ENCODE results near the gene STAB2.

Gene STAB2

GRCh38 chr12:103586791-103587370 is at the start of gene STAB2:
TSS of gene STAB2 (plus strand) at chr12:103587273. CDS start at chr12:103587477, 204 bp downstream.
- DNase-seq (ENCODE audit: low spot score) (no peak), FAIRE-seq (no peak)

- DNase-seq (ENCODE audit: low spot score) = peak; percentile 58
Measured at GRCh38 chr12:103538397-103538796, 48.7 kb upstream of the STAB2 start.

GRCh38 chr12:103540319-103540718 is 46.8 kb upstream of the STAB2 start:
- DNase-seq (ENCODE audit: low spot score) (no peak), FAIRE-seq (no peak)

More at GRCh38 chr12:103538397-103538796, 48.7 kb upstream of the STAB2 start:
- no peak for FAIRE-seq

- no peak for FAIRE-seq
Measured at GRCh38 chr12:103542078-103542477, 45.0 kb upstream of the STAB2 start.

GRCh38 chr12:103546959-103547358 is 40.1 kb upstream of the STAB2 start:
- FAIRE-seq (no peak), DNase-seq (ENCODE audit: low spot score) (no peak)

More at GRCh38 chr12:103542078-103542477, 45.0 kb upstream of the STAB2 start:
- no peak for DNase-seq (ENCODE audit: low spot score)

GRCh38 chr12:103547376-103547775 is 39.7 kb upstream of the STAB2 start:
- DNase-seq (ENCODE audit: low spot score) = no peak

GRCh38 chr12:103547929-103548328 is 39.1 kb upstream of the STAB2 start:
- FAIRE-seq = no peak

More at GRCh38 chr12:103547376-103547775, 39.7 kb upstream of the STAB2 start:
- no peak for FAIRE-seq

GRCh38 chr12:103548622-103549601 is 38.2 kb upstream of the STAB2 start:
- FAIRE-seq (peak; percentile 55), DNase-seq (ENCODE audit: low spot score) (peak; percentile 42)

More at GRCh38 chr12:103547929-103548328, 39.1 kb upstream of the STAB2 start:
- DNase-seq (ENCODE audit: low spot score) = no peak

- no peak for DNase-seq (ENCODE audit: low spot score)
Measured at GRCh38 chr12:103556890-103557627, 30.0 kb upstream of the STAB2 start.

GRCh38 chr12:103557628-103558010 is 29.5 kb upstream of the STAB2 start:
- FAIRE-seq = no peak
- DNase-seq (ENCODE audit: low spot score) = no peak

More at GRCh38 chr12:103556890-103557627, 30.0 kb upstream of the STAB2 start:
- no peak for FAIRE-seq

GRCh38 chr12:103558879-103559278 is 28.2 kb upstream of the STAB2 start:
- FAIRE-seq = no peak
- no peak for DNase-seq (ENCODE audit: low spot score)

- peak; percentile 98 for FAIRE-seq
- DNase-seq (ENCODE audit: low spot score) = peak; percentile 99
Measured at GRCh38 chr12:103560604-103561101, 26.4 kb upstream of the STAB2 start.

GRCh38 chr12:103561174-103561573 is 25.9 kb upstream of the STAB2 start:
- peak; percentile 64 for DNase-seq (ENCODE audit: low spot score)
- FAIRE-seq = no peak

- FAIRE-seq = no peak
- no peak for DNase-seq (ENCODE audit: low spot score)
Measured at GRCh38 chr12:103566398-103566797, 20.7 kb upstream of the STAB2 start.

- DNase-seq (ENCODE audit: low spot score) = no peak
- FAIRE-seq = no peak
Measured at GRCh38 chr12:103569278-103569677, 17.8 kb upstream of the STAB2 start.

GRCh38 chr12:103571286-103571685 is 15.8 kb upstream of the STAB2 start:
- no peak for DNase-seq (ENCODE audit: low spot score)
- no peak for FAIRE-seq

- no peak for DNase-seq (ENCODE audit: low spot score)
Measured at GRCh38 chr12:103572312-103573045, 14.6 kb upstream of the STAB2 start.

GRCh38 chr12:103573185-103573584 is 13.9 kb upstream of the STAB2 start:
- FAIRE-seq = no peak
- no peak for DNase-seq (ENCODE audit: low spot score)

More at GRCh38 chr12:103572312-103573045, 14.6 kb upstream of the STAB2 start:
- no peak for FAIRE-seq

GRCh38 chr12:103578926-103579325 is 8.1 kb upstream of the STAB2 start:
- DNase-seq (ENCODE audit: low spot score) = no peak
- no peak for FAIRE-seq

GRCh38 chr12:103580026-103580425 is 7.0 kb upstream of the STAB2 start:
- DNase-seq (ENCODE audit: low spot score) = no peak
- FAIRE-seq = no peak

GRCh38 chr12:103583008-103583407 is 4.1 kb upstream of the STAB2 start:
- FAIRE-seq = no peak
- DNase-seq (ENCODE audit: low spot score) = no peak

Data from RCC 7860 (cell line).